ENCODE results near the gene SAMSN1.

Gene SAMSN1

DNA sequence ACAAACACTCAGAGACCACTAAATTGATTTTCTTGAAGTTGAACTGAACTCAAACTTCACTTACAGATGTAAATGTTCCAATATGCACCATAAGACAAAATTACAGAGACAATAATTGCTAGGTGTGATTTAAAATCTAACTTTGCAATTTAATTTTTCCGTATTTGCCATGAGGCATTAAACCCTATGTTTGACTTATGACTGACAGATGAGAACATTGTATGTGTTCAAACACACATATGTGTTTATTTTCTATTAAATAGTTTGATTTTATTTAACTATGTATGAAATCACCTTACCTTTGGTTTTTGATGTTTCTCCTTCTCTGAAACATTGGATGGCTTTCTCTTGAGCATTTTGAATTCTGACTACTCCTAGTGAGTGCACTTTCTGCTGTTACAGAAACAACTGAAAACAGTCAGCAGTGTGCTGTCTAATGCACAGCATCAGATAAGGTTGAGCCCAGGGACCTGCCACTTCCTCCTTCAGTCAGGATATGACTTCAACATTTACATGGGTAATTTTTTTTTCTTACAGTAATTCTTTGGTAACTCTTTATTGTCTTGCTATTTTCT is at the start of gene SAMSN1:
SAMSN1 (minus strand) TSS at position 410 of the 575 bp plus-strand sequence; CDS start at position 356, 54 bp downstream.
- Mint-ChIP-seq H3K27ac (peak within 1 kb of the TSS; percentile 79), H3K36me3 (ENCODE audit: low read depth) (peaks cover 27% of the 10 kb centered on the region), H3K9me3 (no peaks in the 10 kb centered on the region), H3K4me3 (peak within 1 kb of the TSS; percentile 73), H3K4me1 (ENCODE audit: low read depth) (peaks cover 24% of the 10 kb centered on the region), H3K27me3 (no peaks in the 10 kb centered on the region)
- intact Hi-C loops (cut with micrococcal nuclease) = loop anchor here (1.0 to 5.0 kb wide), 3 partner anchors 23 to 46 kb away; no protein-coding TSS in a partner anchor

- intact Hi-C loops (cut with micrococcal nuclease) = no loop called here
- no peak overlapping the region for H3K4me3 Mint-ChIP-seq
- H3K36me3 Mint-ChIP-seq (ENCODE audit: low read depth) = no peaks in the 10 kb centered on the region
- no peak overlapping the region for H3K27ac Mint-ChIP-seq
- peaks cover 21% of the 10 kb centered on the region for H3K4me1 Mint-ChIP-seq (ENCODE audit: low read depth)
- no peaks in the 10 kb centered on the region for H3K27me3 Mint-ChIP-seq
- peaks cover 18% of the 10 kb centered on the region for H3K9me3 Mint-ChIP-seq
These were observed 49.3 kb upstream of the SAMSN1 start for GRCh38 chr21:14595449-14595848.

DNA sequence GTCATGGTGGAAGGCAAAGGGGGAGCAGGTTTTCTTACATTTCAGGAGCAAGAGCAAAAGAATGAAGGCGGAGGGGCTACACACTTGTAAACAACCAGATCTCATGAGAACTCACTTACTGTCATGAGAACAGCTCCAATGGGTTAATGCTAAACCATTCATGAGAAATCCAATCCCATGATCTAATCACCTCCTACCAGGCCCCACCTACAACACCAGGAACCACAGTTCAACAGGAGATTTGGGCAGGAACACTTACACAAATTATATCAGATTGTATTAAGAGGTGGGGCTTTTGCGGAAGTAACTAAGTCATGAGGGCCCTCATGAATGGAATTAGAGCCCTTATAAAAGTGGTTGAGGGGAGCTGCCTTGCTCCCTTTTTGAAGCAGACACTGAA is 48.9 kb upstream of the SAMSN1 start:
- intact Hi-C loops (cut with micrococcal nuclease) = loop anchor here (5.0 kb wide), 1 partner anchor 48 kb away; the partner anchor contains the start of gene SAMSN1
- Mint-ChIP-seq H3K36me3 (ENCODE audit: low read depth) (no peaks in the 10 kb centered on the region), H3K4me3 (no peak overlapping the region), H3K4me1 (ENCODE audit: low read depth) (peaks cover 20% of the 10 kb centered on the region), H3K27me3 (no peaks in the 10 kb centered on the region), H3K9me3 (peaks cover 18% of the 10 kb centered on the region), H3K27ac (peak overlapping the region; percentile 55)

DNA sequence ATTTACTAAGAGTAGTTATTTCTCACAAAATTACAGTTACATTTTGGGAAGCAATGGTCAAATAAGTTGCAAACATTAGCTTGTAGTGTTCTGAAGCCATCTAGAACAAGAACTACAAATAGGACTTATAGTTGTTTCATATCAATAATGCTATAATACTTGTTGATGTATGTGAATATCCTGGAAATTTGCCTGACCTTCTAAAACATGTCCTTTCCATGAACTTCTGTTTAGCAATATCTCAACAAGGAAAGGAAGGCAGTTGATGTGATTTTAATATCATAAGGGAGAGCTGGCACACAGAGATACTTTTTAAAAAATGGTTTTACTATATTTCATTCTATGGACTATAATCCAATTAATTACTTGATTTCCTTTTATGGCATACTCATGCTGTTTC is 47.1 kb upstream of the SAMSN1 start:
- Mint-ChIP-seq H3K4me3 (no peak overlapping the region), H3K27ac (no peak overlapping the region), H3K36me3 (ENCODE audit: low read depth) (no peaks in the 10 kb centered on the region), H3K4me1 (ENCODE audit: low read depth) (peaks cover 20% of the 10 kb centered on the region), H3K9me3 (peaks cover 18% of the 10 kb centered on the region), H3K27me3 (no peaks in the 10 kb centered on the region)
- intact Hi-C loops (cut with micrococcal nuclease) = loop anchor here (5.0 kb wide), 1 partner anchor 46 kb away; the partner anchor contains the start of gene SAMSN1

DNA sequence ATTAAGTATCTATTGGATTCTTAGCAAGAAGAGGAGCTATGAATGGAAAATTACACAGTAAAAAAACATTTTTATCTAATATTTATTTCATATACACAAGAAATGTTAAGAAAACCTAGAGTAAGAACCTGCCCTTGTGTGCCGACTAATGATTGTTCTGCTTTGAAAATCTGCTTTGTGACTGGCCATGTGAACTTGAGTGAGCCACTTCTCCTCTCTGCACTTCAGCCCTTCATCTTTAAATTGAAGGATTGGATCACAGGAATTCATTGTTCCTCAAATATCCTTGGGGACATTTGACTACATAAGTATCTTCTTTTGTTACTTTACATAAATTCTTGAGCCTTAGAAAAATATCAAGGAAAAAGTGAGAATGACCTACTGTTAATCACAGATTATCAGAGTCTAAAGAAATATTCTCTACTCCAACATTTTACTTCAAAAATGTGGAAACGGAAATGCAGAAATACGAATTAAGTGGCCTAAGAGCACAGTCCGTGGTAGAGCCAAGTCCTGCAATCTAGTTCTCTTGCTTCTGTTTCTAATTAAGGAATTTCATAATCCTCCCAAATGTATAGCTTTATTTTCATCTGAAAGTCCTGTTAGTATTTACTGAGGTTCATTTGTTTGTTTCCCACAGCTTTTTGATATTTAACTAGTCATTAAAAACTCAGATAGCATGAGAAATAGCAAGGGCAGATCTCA is 46.3 kb upstream of the SAMSN1 start:
- intact Hi-C loops (cut with micrococcal nuclease) = loop anchor here (5.0 kb wide), 1 partner anchor 45 kb away; the partner anchor contains the start of gene SAMSN1
- no peaks in the 10 kb centered on the region for H3K27me3 Mint-ChIP-seq
- H3K4me3 Mint-ChIP-seq = no peak overlapping the region
- peaks cover 18% of the 10 kb centered on the region for H3K9me3 Mint-ChIP-seq
- peak overlapping the region; percentile 82 for H3K27ac Mint-ChIP-seq
- peaks cover 20% of the 10 kb centered on the region for H3K4me1 Mint-ChIP-seq (ENCODE audit: low read depth)
- H3K36me3 Mint-ChIP-seq (ENCODE audit: low read depth) = no peaks in the 10 kb centered on the region

GRCh38 chr21:14591882-14592281 is 45.8 kb upstream of the SAMSN1 start:
- Mint-ChIP-seq H3K4me3 (no peak overlapping the region), H3K36me3 (ENCODE audit: low read depth) (no peaks in the 10 kb centered on the region), H3K27me3 (no peaks in the 10 kb centered on the region), H3K4me1 (ENCODE audit: low read depth) (peaks cover 20% of the 10 kb centered on the region), H3K27ac (peak overlapping the region; percentile 82), H3K9me3 (peaks cover 13% of the 10 kb centered on the region)
- intact Hi-C loops (cut with micrococcal nuclease) = loop anchor here (5.0 kb wide), 1 partner anchor 45 kb away; the partner anchor contains the start of gene SAMSN1

GRCh38 chr21:14591377-14591776 is 45.3 kb upstream of the SAMSN1 start:
- Mint-ChIP-seq H3K9me3 (peaks cover 10% of the 10 kb centered on the region), H3K4me1 (ENCODE audit: low read depth) (peaks cover 20% of the 10 kb centered on the region), H3K4me3 (peak overlapping the region; percentile 20), H3K36me3 (ENCODE audit: low read depth) (no peaks in the 10 kb centered on the region), H3K27me3 (no peaks in the 10 kb centered on the region), H3K27ac (peak overlapping the region; percentile 82)
- intact Hi-C loops (cut with micrococcal nuclease) = loop anchor here (5.0 kb wide), 1 partner anchor 44 kb away; the partner anchor contains the start of gene SAMSN1

- intact Hi-C loops (cut with micrococcal nuclease) = loop anchor here (5.0 kb wide), 1 partner anchor 43 kb away; the partner anchor contains the start of gene SAMSN1
- no peak overlapping the region for H3K4me3 Mint-ChIP-seq
- H3K27me3 Mint-ChIP-seq = no peaks in the 10 kb centered on the region
- H3K9me3 Mint-ChIP-seq = peaks cover 7% of the 10 kb centered on the region
- peak overlapping the region; percentile 27 for H3K27ac Mint-ChIP-seq
- H3K36me3 Mint-ChIP-seq (ENCODE audit: low read depth) = no peaks in the 10 kb centered on the region
- peaks cover 22% of the 10 kb centered on the region for H3K4me1 Mint-ChIP-seq (ENCODE audit: low read depth)
These were observed 43.9 kb upstream of the SAMSN1 start for GRCh38 chr21:14589855-14590563.

GRCh38 chr21:14587266-14587665 is 41.2 kb upstream of the SAMSN1 start:
- no peaks in the 10 kb centered on the region for H3K36me3 Mint-ChIP-seq (ENCODE audit: low read depth)
- H3K4me1 Mint-ChIP-seq (ENCODE audit: low read depth) = peaks cover 15% of the 10 kb centered on the region
- no peak overlapping the region for H3K4me3 Mint-ChIP-seq
- no peaks in the 10 kb centered on the region for H3K27me3 Mint-ChIP-seq
- intact Hi-C loops (cut with micrococcal nuclease) = no loop called here
- no peaks in the 10 kb centered on the region for H3K9me3 Mint-ChIP-seq
- no peak overlapping the region for H3K27ac Mint-ChIP-seq

DNA sequence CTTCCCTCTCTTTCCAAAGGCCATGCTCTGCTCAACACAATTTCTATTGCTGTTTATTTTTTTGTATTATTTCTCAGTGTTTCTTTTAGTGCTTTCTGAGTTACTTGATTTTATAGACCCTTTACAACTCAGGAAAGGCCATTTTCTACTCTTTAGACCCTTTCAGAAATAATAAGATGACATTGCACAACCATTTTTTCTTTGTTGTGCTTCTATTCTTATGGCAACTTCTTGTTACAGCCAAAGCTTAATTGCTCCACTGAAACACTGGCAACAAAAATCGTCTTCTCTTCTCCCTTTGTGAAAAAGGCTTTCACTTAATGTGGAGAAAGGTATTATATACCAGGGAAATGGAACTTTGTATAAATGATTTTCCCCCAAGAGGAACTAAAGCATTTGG is 39.0 kb upstream of the SAMSN1 start:
- no peaks in the 10 kb centered on the region for H3K9me3 Mint-ChIP-seq
- no peak overlapping the region for H3K4me3 Mint-ChIP-seq
- intact Hi-C loops (cut with micrococcal nuclease) = no loop called here
- H3K27me3 Mint-ChIP-seq = no peaks in the 10 kb centered on the region
- peaks cover 5% of the 10 kb centered on the region for H3K4me1 Mint-ChIP-seq (ENCODE audit: low read depth)
- H3K27ac Mint-ChIP-seq = no peak overlapping the region
- no peaks in the 10 kb centered on the region for H3K36me3 Mint-ChIP-seq (ENCODE audit: low read depth)

DNA sequence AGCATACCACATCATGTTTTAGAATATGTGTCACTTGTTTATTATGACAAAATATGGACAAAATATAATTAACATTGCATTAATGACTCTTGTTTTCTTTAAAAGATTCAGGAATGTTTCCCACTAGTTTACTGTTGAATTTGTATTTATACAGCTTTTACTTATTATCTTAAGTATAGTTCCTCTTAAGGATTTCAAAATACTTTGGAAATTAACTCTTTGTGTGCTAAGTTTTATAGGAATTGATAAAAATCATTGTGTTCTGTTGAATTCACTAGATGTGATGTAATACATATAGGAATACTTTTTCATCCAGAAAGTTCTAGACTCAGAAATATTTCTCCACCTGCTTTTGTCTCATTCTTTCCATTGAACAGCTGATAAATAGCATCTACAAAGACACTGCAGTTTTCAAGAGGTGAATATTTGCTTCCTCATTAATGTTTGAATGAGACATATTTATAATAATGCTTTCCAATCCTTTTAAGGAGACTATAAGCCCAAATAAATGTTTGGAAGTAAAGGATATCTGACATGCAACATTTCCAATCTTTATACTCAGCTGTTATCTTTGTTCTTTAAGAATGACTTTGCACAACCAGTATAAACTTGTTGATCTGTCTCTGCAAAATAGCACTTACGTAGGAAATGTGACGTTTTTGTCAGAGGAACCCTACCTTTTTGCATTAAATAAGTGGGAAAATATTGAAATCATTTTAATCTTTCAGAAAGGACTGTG is 38.4 kb upstream of the SAMSN1 start:
- intact Hi-C loops (cut with micrococcal nuclease) = no loop called here

GRCh38 chr21:14583629-14584255 is 37.6 kb upstream of the SAMSN1 start:
- Mint-ChIP-seq H3K36me3 (ENCODE audit: low read depth) (no peaks in the 10 kb centered on the region), H3K9me3 (no peaks in the 10 kb centered on the region), H3K4me3 (no peak overlapping the region), H3K4me1 (ENCODE audit: low read depth) (peaks cover 5% of the 10 kb centered on the region), H3K27ac (no peak overlapping the region), H3K27me3 (no peaks in the 10 kb centered on the region)
- intact Hi-C loops (cut with micrococcal nuclease) = no loop called here

More for the DNA sequence above, 38.4 kb upstream of the SAMSN1 start:
- no peaks in the 10 kb centered on the region for H3K36me3 Mint-ChIP-seq (ENCODE audit: low read depth)
- H3K4me3 Mint-ChIP-seq = no peak overlapping the region
- H3K4me1 Mint-ChIP-seq (ENCODE audit: low read depth) = peaks cover 5% of the 10 kb centered on the region
- H3K27me3 Mint-ChIP-seq = no peaks in the 10 kb centered on the region
- no peak overlapping the region for H3K27ac Mint-ChIP-seq
- no peaks in the 10 kb centered on the region for H3K9me3 Mint-ChIP-seq
